HCT116 (cell line): ENCODE results near the gene CD300LB. TPM values are rescaled to one million over a fixed set of nuclear protein-coding genes. Genes with fewer than 3 reads are reported as not detected.
"Not testable (repeated sequence)": the region's sequence is repeated elsewhere in the genome, so short reads cannot be mapped to it uniquely, and the experiment has no call there.

Experiments
- ATAC-seq: fragments of 200-7000 bp; cut with Tn5 transposase; 2 replicates; pipeline ENCODE4 v1.9.1; 2020; ENCODE audit warnings: mild to moderate bottlenecking, moderate library complexity
- BruUV-seq: library from RNA; stranded (reverse); fragments of 400-500 nt; replicated peaks from 2 replicates; lab custom pipeline; 2021; lab: Mats Ljungman, UMichigan
- CTCF ChIA-PET: fragments of 300-600 bp; sonication (Branson Sonifier 250); formaldehyde crosslinking; loops from one replicate; lab custom pipeline; 2021; ENCODE audit warnings: antibody characterized with exemption; lab: Charles Lee
- POLR2A ChIA-PET: fragments of 300-600, 350-600 bp; sonication (Branson Sonifier 250); formaldehyde crosslinking; loops from one replicate; lab custom pipeline; 2021; ENCODE audit warnings: antibody characterized with exemption; lab: Charles Lee
- RAD21 ChIA-PET, 2 experiments: fragments of 300-600 bp; sonication (Branson Sonifier 250); formaldehyde crosslinking; loops; one replicate each; lab custom pipeline; 2023; ENCODE audit warnings: low total read pairs in 2 of 2; ENCODE audit not compliant: uncharacterized antibody in 2 of 2, unreplicated experiment in 2 of 2, low non-redundant PET in 1 of 2; lab: Charles Lee
- DNase-seq: peaks from one replicate; pipeline ENCODE4 v3.0.0-alpha.2; 2010; ENCODE audit warnings: low read depth, low spot score
- H2AFZ ChIP-seq: fragments of 200-600 bp; shearing (Covaris generic), sonication (generic); 2 replicates; pipeline ENCODE4 v1.6.1; 2017; ENCODE audit warnings: low read depth, mixed run types, mixed read lengths, antibody characterized with exemption, low read length; ENCODE audit not compliant: poor library complexity, severe bottlenecking
- H3K27ac ChIP-seq: 2 replicates; pipeline ENCODE4 v1.5.1; 2012; ENCODE audit warnings: low read depth, low read length
- H3K27me3 ChIP-seq: fragments of 200-600 bp; sonication (generic); 2 replicates; pipeline ENCODE4 v1.6.1; 2016; ENCODE audit warnings: mixed run types, low read length, mixed read lengths; ENCODE audit not compliant: insufficient read depth
- H3K36me3 ChIP-seq, 2 experiments: fragments of 200-500 bp in 1 of 2; fragments of 200-600 bp in 1 of 2; sonication (Bioruptor generic) in 1 of 2; sonication (generic) in 1 of 2; 2 replicates each; pipeline versions ENCODE4 v1.5.1 to v1.6.1; 2014 to 2016; ENCODE audit warnings: low read length in 2 of 2, inconsistent platforms in 1 of 2, mixed read lengths in 1 of 2, mixed run types in 1 of 2; ENCODE audit not compliant: insufficient read depth in 2 of 2, control insufficient read depth in 1 of 2
- H3K4me1 ChIP-seq, 2 experiments: fragments of 200-600 bp in 1 of 2; sonication (generic) in 1 of 2; 2 replicates each; pipeline versions ENCODE4 v1.5.1 to v1.6.1; 2012 to 2017; ENCODE audit warnings: low read length in 2 of 2, inconsistent platforms in 1 of 2, mild to moderate bottlenecking in 1 of 2, mixed read lengths in 1 of 2, mixed run types in 1 of 2, moderate library complexity in 1 of 2; ENCODE audit not compliant: insufficient read depth in 2 of 2, control insufficient read depth in 1 of 2
- H3K4me2 ChIP-seq: fragments of 200-600 bp; sonication (generic); 2 replicates; pipeline ENCODE4 v1.6.1; 2017; ENCODE audit warnings: mixed run types, low read length, mixed read lengths
- H3K4me3 ChIP-seq, 2 experiments: fragments of 200-600 bp in 1 of 2; sonication (generic) in 1 of 2; replicated peaks in 1 of 2; 2 replicates each; pipeline ENCODE4 v1.5.1; 2011 to 2016; ENCODE audit warnings: low read length in 2 of 2, control low read depth in 1 of 2, low read depth in 1 of 2, mild to moderate bottlenecking in 1 of 2, mixed read lengths in 1 of 2, mixed run types in 1 of 2
- H3K79me2 ChIP-seq: fragments of 200-600 bp; sonication (generic); 2 replicates; pipeline ENCODE4 v1.6.1; 2017; ENCODE audit warnings: mild to moderate bottlenecking, mixed run types, low read length, moderate library complexity, mixed read lengths; ENCODE audit not compliant: insufficient read depth
- H3K9ac ChIP-seq: fragments of 200-600 bp; sonication (generic); 2 replicates; pipeline ENCODE4 v1.6.1; 2016; ENCODE audit warnings: low read length, mixed read lengths
- H3K9me2 ChIP-seq: fragments of 200-600 bp; sonication (generic), shearing (Covaris generic); 2 replicates; pipeline ENCODE4 v1.6.1; 2017; ENCODE audit warnings: mixed run types, mild to moderate bottlenecking, moderate library complexity; ENCODE audit not compliant: insufficient read depth
- H3K9me3 ChIP-seq, 2 experiments: fragments of 200-500 bp in 1 of 2; fragments of 200-600 bp in 1 of 2; sonication (Bioruptor generic) in 1 of 2; sonication (generic) in 1 of 2; 2 replicates each; pipeline ENCODE4 v1.6.1; 2014 to 2017; ENCODE audit warnings: low read length in 2 of 2, mixed read lengths in 2 of 2, inconsistent platforms in 1 of 2, low read depth in 1 of 2, mild to moderate bottlenecking in 1 of 2, mixed run types in 1 of 2, moderate library complexity in 1 of 2; ENCODE audit not compliant: control insufficient read depth in 1 of 2, insufficient read depth in 1 of 2
- H4K20me1 ChIP-seq: fragments of 200-600 bp; sonication (generic), shearing (Covaris generic); 2 replicates; pipeline ENCODE4 v1.6.1; 2017; ENCODE audit warnings: mixed run types, mild to moderate bottlenecking, moderate library complexity; ENCODE audit not compliant: insufficient read depth
- CEBPB ChIP-seq: IDR thresholded peaks from 2 replicates; pipeline ENCODE4 v1.6.1; 2012; ENCODE audit warnings: low read depth
- ELF1 ChIP-seq: IDR thresholded peaks from 2 replicates; pipeline ENCODE4 v1.6.1; 2012; ENCODE audit warnings: low read depth, borderline replicate concordance
- EZH2phosphoT487 ChIP-seq: fragments of 200-600 bp; IDR thresholded peaks from 2 replicates; pipeline ENCODE4 v1.6.1; 2018; ENCODE audit warnings: antibody characterized with exemption, borderline replicate concordance
- MAX ChIP-seq: IDR thresholded peaks from 2 replicates; pipeline ENCODE4 v1.6.1; 2012
- RAD21 ChIP-seq: IDR thresholded peaks from 2 replicates; pipeline ENCODE4 v1.6.1; 2012; ENCODE audit warnings: low read depth, mild to moderate bottlenecking
- intact Hi-C: fragments of 100-400 bp; cut with micrococcal nuclease; formaldehyde crosslinking; loops from 2 replicates; pipeline ENCODE4 v1.10.0; 2022
- total RNA-seq: library from RNA; stranded (reverse); gene quantifications from one replicate; pipeline ENCODE4 v1.2.1, GENCODE V29; 2021; ENCODE audit not compliant: unreplicated experiment

CD300LB gene
- total RNA-seq, 1 experiment from 2014 or later = not detected

GRCh38 chr17:74558882-74559519, 27.7 kb upstream of the CD300LB start:
- CTCF ChIA-PET = no interaction called here
- BruUV-seq = no TSS peak
- Histone ChIP-seq H3K9me2 (no peaks in the 10 kb centered on the region), H3K79me2 (no peaks in the 10 kb centered on the region), H3K27me3 (peaks cover 40% of the 10 kb centered on the region), H3K4me3 (no peak overlapping the region), H3K4me2 (no peak overlapping the region), H3K9me3 (no peaks in the 10 kb centered on the region), H2AFZ (no peak overlapping the region), H3K27ac (no peak overlapping the region), H4K20me1 (no peaks in the 10 kb centered on the region), H3K4me1 (no peaks in the 10 kb centered on the region), H3K9ac (no peak overlapping the region), H3K36me3 (no peaks in the 10 kb centered on the region)
- ATAC-seq = no peak
- TF ChIP-seq MAX (no peak), RAD21 (no peak), ELF1 (no peak), CEBPB (no peak), EZH2phosphoT487 (no peak)
- intact Hi-C loops = no loop called here
- RAD21 ChIA-PET = no interaction called here
- POLR2A ChIA-PET = no interaction called here
- DNase-seq = no peak

- H2AFZ ChIP-seq, ATAC-seq, RAD21 ChIA-PET, H3K9me3 ChIP-seq, DNase-seq, intact Hi-C loops, H3K4me1 ChIP-seq, POLR2A ChIA-PET, BruUV-seq, H3K4me3 ChIP-seq, H3K9ac ChIP-seq, H3K79me2 ChIP-seq, H3K36me3 ChIP-seq, H4K20me1 ChIP-seq, H3K4me2 ChIP-seq, H3K27ac ChIP-seq, H3K9me2 ChIP-seq: not testable (repeated sequence)
- H3K27me3 ChIP-seq = peaks cover 44% of the 10 kb centered on the region
- CTCF ChIA-PET = interaction anchor here (3.7 kb wide), 1 partner anchor 8 kb away, joined by 19 read pairs; the partner anchor contains the start of gene CD300H
Measured at GRCh38 chr17:74558402-74558801, 27.1 kb upstream of the CD300LB start.
